ENCODE measurements around the gene MEF2A.
"Not testable (repeated sequence)": the region's sequence is repeated elsewhere in the genome, so short reads cannot be mapped to it uniquely, and the experiment has no call there.

GRCh38 chr15:99734040-99734291 lies 168.2 kb downstream of the MEF2A start:
- not testable (repeated sequence) for TF ChIP-seq POLR2AphosphoS5 (IDR thresholded peaks at IDR 0.05; ENCODE audit: borderline replicate concordance, low read depth, low read length); EZH2 (IDR thresholded peaks at IDR 0.05)

Data from SK-N-MC (cell line).